K562 (cell line): Measurements from ENCODE around the gene DCXR. TPM values are rescaled to one million over a fixed set of nuclear protein-coding genes. Genes with fewer than 3 reads are reported as not detected.

ENCODE experiments used
- ATAC-seq: fragments of 200-7000 bp; cut with Tn5 transposase; 3 replicates; pipeline ENCODE4 v1.9.1; 2020; ENCODE audit warnings: moderate library complexity
- BruUV-seq: library from RNA; stranded (reverse); fragments of 400-500 nt; replicated peaks from 2 replicates; lab custom pipeline; 2021; lab: Mats Ljungman, UMichigan
- CTCF ChIA-PET: fragments of 300-600 bp; formaldehyde crosslinking; extraction: SDS; loops from one replicate; lab custom pipeline; 2021; ENCODE audit warnings: low intra/inter-chr PET ratio; lab: Yijun Ruan, JAX
- POLR2A ChIA-PET: fragments of 300-600, 350-650 bp; sonication (Branson Sonifier 250); formaldehyde crosslinking; extraction: SDS; loops from one replicate; lab custom pipeline; 2021; ENCODE audit warnings: antibody characterized with exemption, inconsistent platforms; lab: Yijun Ruan, JAX
- DNase-seq, 4 experiments: peaks; one replicate each; pipeline versions ENCODE4 v3.0.0 to v3.0.0-alpha.2; 2011 to 2018; ENCODE audit warnings: low spot score in 3 of 4, mixed read lengths in 3 of 4; ENCODE audit errors: extremely low read depth in 1 of 4
- FAIRE-seq: peaks from 2 replicates; lab custom pipeline; 2011; peaks lifted over from hg19 to GRCh38; lab: Jason Lieb, UNC
- H2AFZ ChIP-seq: 2 replicates; pipeline ENCODE4 v1.6.0; 2011; ENCODE audit warnings: low read depth, low read length, control low read depth, inconsistent platforms
- H3K27ac ChIP-seq: fragments of 200-600 bp; 3 replicates; pipeline ENCODE4 v1.8.0; 2011; ENCODE audit warnings: low read depth, mild to moderate bottlenecking, control low read depth, inconsistent platforms, low read length, moderate library complexity, mixed read lengths; ENCODE audit errors: extremely low read depth
- H3K27me3 ChIP-seq, 2 experiments: fragments of 300-600 bp in 1 of 2; 2 replicates in 1 of 2; 3 replicates in 1 of 2; pipeline versions ENCODE4 v1.6.0 to v1.8.0; 2011; ENCODE audit warnings: inconsistent platforms in 2 of 2, low read length in 2 of 2, mild to moderate bottlenecking in 1 of 2, mixed read lengths in 1 of 2, moderate library complexity in 1 of 2; ENCODE audit not compliant: control insufficient read depth in 2 of 2, insufficient read depth in 2 of 2
- H3K36me3 ChIP-seq: fragments of 300-600 bp; 3 replicates; pipeline ENCODE4 v1.8.0; 2011; ENCODE audit warnings: mild to moderate bottlenecking, low read length, inconsistent platforms; ENCODE audit not compliant: control insufficient read depth, insufficient read depth
- H3K4me1 ChIP-seq, 2 experiments: fragments of 200-600 bp in 1 of 2; replicated peaks in 1 of 2; 2 replicates in 1 of 2; 3 replicates in 1 of 2; pipeline versions ENCODE4 v1.5.1 to v1.8.0; 2011; ENCODE audit warnings: inconsistent platforms in 2 of 2, low read length in 2 of 2, mild to moderate bottlenecking in 1 of 2, mixed read lengths in 1 of 2, moderate library complexity in 1 of 2; ENCODE audit not compliant: control insufficient read depth in 2 of 2, insufficient read depth in 2 of 2
- H3K4me2 ChIP-seq: 2 replicates; pipeline ENCODE4 v1.6.1; 2011; ENCODE audit warnings: low read length, control low read depth, inconsistent platforms, mixed read lengths; ENCODE audit not compliant: insufficient read depth
- H3K4me3 ChIP-seq: fragments of 200-600 bp; sonication (generic), shearing (Covaris generic); 2 replicates; pipeline ENCODE4 v1.5.1; 2016; ENCODE audit warnings: control low read depth, inconsistent platforms
- H3K79me2 ChIP-seq: fragments of 200-600 bp; 3 replicates; pipeline ENCODE4 v1.8.0; 2011; ENCODE audit warnings: low read length, inconsistent platforms; ENCODE audit not compliant: control insufficient read depth, insufficient read depth
- H3K9ac ChIP-seq, 2 experiments: 2 replicates each; pipeline versions ENCODE4 v1.6.0 to v1.6.1; 2011; ENCODE audit warnings: low read depth in 2 of 2, low read length in 2 of 2, control low read depth in 1 of 2, inconsistent platforms in 1 of 2, mild to moderate bottlenecking in 1 of 2, mixed read lengths in 1 of 2; ENCODE audit not compliant: insufficient read depth in 1 of 2
- H3K9me1 ChIP-seq: one replicate; pipeline ENCODE4 v1.6.0; 2011; ENCODE audit warnings: inconsistent platforms, mild to moderate bottlenecking, low read length, moderate library complexity; ENCODE audit not compliant: control insufficient read depth, insufficient read depth
- H3K9me3 ChIP-seq: replicated peaks from 2 replicates; pipeline ENCODE4 v1.5.1; 2011; ENCODE audit warnings: low read depth, low read length, inconsistent platforms; ENCODE audit not compliant: control insufficient read depth, insufficient read depth
- H4K20me1 ChIP-seq: replicated peaks from 2 replicates; pipeline ENCODE4 v1.6.1; 2011; ENCODE audit warnings: low read length, inconsistent platforms, mixed read lengths; ENCODE audit not compliant: control insufficient read depth, insufficient read depth
- BRF1 ChIP-seq: IDR thresholded peaks from 3 replicates; pipeline ENCODE4 v1.6.1; 2011; ENCODE audit warnings: borderline replicate concordance, mild to moderate bottlenecking; ENCODE audit not compliant: insufficient read length; ENCODE audit errors: extremely low read depth
- CCNT2 ChIP-seq: IDR thresholded peaks from 2 replicates; pipeline ENCODE4 v1.6.1; 2011; ENCODE audit warnings: borderline replicate concordance, low read depth, mild to moderate bottlenecking, moderate library complexity, mixed read lengths, low read length; ENCODE audit not compliant: insufficient read length; ENCODE audit errors: extremely low read depth
- CREM ChIP-seq: IDR thresholded peaks from 2 replicates; pipeline ENCODE4 v1.6.1; 2014; ENCODE audit warnings: antibody characterized with exemption, low read depth
- KLF6 ChIP-seq: fragments of 250-450 bp; sonication (Bioruptor Pico); IDR thresholded peaks from 2 replicates; pipeline ENCODE4 v1.4.0; 2020; ENCODE audit warnings: mild to moderate bottlenecking, moderate library complexity, borderline replicate concordance
- MCM7 ChIP-seq, 2 experiments: fragments of 450-650 bp; IDR thresholded peaks; 2 replicates each; pipeline ENCODE4 v1.6.1; 2016 to 2018
- MEIS2 ChIP-seq: fragments of 450-650 bp; IDR thresholded peaks from 2 replicates; pipeline ENCODE4 v1.6.1; 2014; ENCODE audit warnings: mild to moderate bottlenecking; ENCODE audit not compliant: partially characterized antibody
- MIER1 ChIP-seq: fragments of 450-650 bp; IDR thresholded peaks from 2 replicates; pipeline ENCODE4 v1.6.1; 2016; ENCODE audit warnings: antibody characterized with exemption, mild to moderate bottlenecking, low read depth
- PML ChIP-seq: IDR thresholded peaks from 2 replicates; pipeline ENCODE4 v1.6.1; 2012; ENCODE audit warnings: low read length, inconsistent platforms
- RAD21 ChIP-seq, 2 experiments: fragments of 250-450 bp in 1 of 2; fragments of 450-650 bp in 1 of 2; sonication (Bioruptor Pico) in 1 of 2; formaldehyde crosslinking in 1 of 2; IDR thresholded peaks in 1 of 2; conservative IDR thresholded peaks in 1 of 2; 2 replicates each; pipeline versions ENCODE4 v1.4.0 to v1.8.0; 2020 to 2022; ENCODE audit warnings: mild to moderate bottlenecking in 2 of 2, moderate library complexity in 1 of 2
- RBBP5 ChIP-seq: fragments of 200-600 bp; sonication (generic); IDR thresholded peaks from 2 replicates; pipeline ENCODE4 v1.6.1; 2012; ENCODE audit warnings: borderline replicate concordance, mild to moderate bottlenecking, low read length, control low read depth, inconsistent platforms; ENCODE audit not compliant: insufficient read depth, poor library complexity, severe bottlenecking
- RFX5 ChIP-seq: IDR thresholded peaks from 2 replicates; pipeline ENCODE4 v1.6.1; 2011; ENCODE audit warnings: low read depth, mild to moderate bottlenecking, improper control_type of control experiment, low read length
- ZNF253 ChIP-seq: fragments of 250-450 bp; sonication (Bioruptor Pico); conservative IDR thresholded peaks from 2 replicates; pipeline ENCODE4 v1.6.1; 2021; ENCODE audit warnings: mild to moderate bottlenecking
- WGBS: fragments of 100-300 bp; shearing (Covaris generic); methylation state at CpG from one replicate; pipeline ENCODE4 v1.1.6; 2016; ENCODE audit warnings: low coverage, mixed read lengths; ENCODE audit not compliant: insufficient coverage; ENCODE audit errors: missing lambda C conversion rate; 5-methylcytosine and 5-hydroxymethylcytosine counted together
- in situ Hi-C: fragments of 300-500 bp; cut with MboI; formaldehyde crosslinking; loops from 4 replicates; pipeline ENCODE4 v1.15.0; 2018; ENCODE audit warnings: inconsistent platforms, mixed read lengths
- intact Hi-C: fragments of 100-400 bp; cut with micrococcal nuclease; formaldehyde crosslinking; loops from 2 replicates; pipeline ENCODE4 v1.14.2; 2022
- polyA plus RNA-seq, 8 experiments: library from polyadenylated mRNA; depleted of rRNA in 4 of 8; stranded (reverse) in 5 of 8; unstranded in 3 of 8; fragments of >200 nt; fragmentation: Nextera tagmentation in 2 of 8; fragmentation: Illumina TruSeq in 1 of 8; extraction: Ambion mirVana in 2 of 8; extraction: Trizol in 1 of 8; gene quantifications; 2 replicates each; pipeline versions ENCODE4 v1.2.1 to v1.2.3, GENCODE V29; 2011 to 2014; ENCODE audit warnings: inconsistent platforms in 1 of 8, missing spikeins in 1 of 8
- total RNA-seq, 7 experiments: library from RNA; depleted of rRNA in 6 of 7; stranded (reverse); fragments of >200 nt in 6 of 7; fragmentation: Illumina TruSeq in 2 of 7; extraction: Trizol in 2 of 7; gene quantifications; 2 replicates each; pipeline versions ENCODE4 v1.2.1 to v1.2.3, GENCODE V29; 2011 to 2021; ENCODE audit warnings: low replicate concordance in 1 of 7
- TF ChIP-seq, protein P1 (sequence below): sonication (generic); formaldehyde crosslinking; IDR thresholded peaks from 2 replicates; pipeline ENCODE4 v1.8.0; 2022; ENCODE audit warnings: mild to moderate bottlenecking, missing genetic modification reagents
- TF ChIP-seq, protein P2 (sequence below), 2 experiments: fragments of 450-650 bp in 1 of 2; sonication (generic) in 1 of 2; formaldehyde crosslinking in 1 of 2; IDR thresholded peaks in 1 of 2; conservative IDR thresholded peaks in 1 of 2; 2 replicates each; pipeline versions ENCODE4 v1.6.1 to v1.8.1; 2016 to 2023; ENCODE audit warnings: mild to moderate bottlenecking in 2 of 2, moderate library complexity in 2 of 2, inconsistent platforms in 1 of 2, missing genetic modification reagents in 1 of 2
- TF ChIP-seq, protein P3 (sequence below): sonication (generic); formaldehyde crosslinking; IDR thresholded peaks from 2 replicates; pipeline ENCODE4 v1.8.0; 2022; ENCODE audit warnings: mild to moderate bottlenecking, low read depth, missing genetic modification reagents

Gene DCXR
- total and polyA plus RNA-seq, 9 of the 15 experiments (the other 6 are each of a cell fraction or from before 2014, with no cell fraction given): 21.3 to 274 (median 156) TPM

DNA sequence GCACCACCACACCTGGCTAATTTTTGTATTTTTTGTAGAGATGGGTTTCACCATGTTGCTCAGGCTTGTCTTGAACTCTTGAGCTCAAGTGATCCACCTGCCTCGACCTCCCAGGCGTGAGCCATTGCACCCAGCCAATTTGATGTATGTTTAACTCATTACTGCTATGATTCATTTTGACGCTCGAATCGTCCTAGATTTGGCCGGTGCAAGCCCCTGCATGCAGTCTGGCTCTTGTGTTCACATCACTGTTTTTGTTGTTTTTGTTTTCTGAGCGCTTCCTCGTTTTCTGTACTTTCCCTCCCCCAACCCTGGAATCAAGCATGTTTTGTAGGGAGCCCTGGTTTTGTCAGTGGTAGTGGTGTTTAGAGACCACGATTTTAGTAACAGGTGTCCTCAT, 35.9 kb upstream of the DCXR start:
- Histone ChIP-seq H3K9me1 (peaks cover 3% of the 10 kb centered on the region), H3K9me3 (no peaks in the 10 kb centered on the region), H3K4me3 (no peak overlapping the region), H3K27ac (no peak overlapping the region), H3K27me3 (no peaks in the 10 kb centered on the region), H3K36me3 (peaks cover 10% of the 10 kb centered on the region; the same call in 1 of the 3 replicates), H3K4me1 (peaks cover 0 to 22% of the 10 kb centered on the region in 2 experiments; a peak in 2 of 5 replicates), H3K79me2 (no peaks in the 10 kb centered on the region)
- 37% methylated on average over 9 of the region's 9 CpGs for WGBS
- POLR2A ChIA-PET: interaction anchor here (1.1 kb wide), 1 partner anchor 13 kb away, joined by 3 read pairs; no protein-coding TSS in a partner anchor
- intact Hi-C loops (no loop called here), in situ Hi-C loops (no loop called here)
- no peak for DNase-seq
- TF ChIP-seq MIER1 (no peak), PML (no peak), RAD21 (CRISPR knock-in tag; conservative IDR thresholded peaks at IDR 0.05 in 1 of 2, IDR thresholded peaks at IDR 0.05 in 1 of 2) (no peak), KLF6 (CRISPR knock-in tag) (no peak), CCNT2 (no peak), ZNF253 (CRISPR knock-in tag) (no peak), CREM (no peak), MEIS2 (no peak), MCM7 (IDR thresholded peaks at IDR 0.05) (no peak), BRF1 (no peak), RBBP5 (no peak), RFX5 (no peak)
- TF ChIP-seq, protein P1, sequence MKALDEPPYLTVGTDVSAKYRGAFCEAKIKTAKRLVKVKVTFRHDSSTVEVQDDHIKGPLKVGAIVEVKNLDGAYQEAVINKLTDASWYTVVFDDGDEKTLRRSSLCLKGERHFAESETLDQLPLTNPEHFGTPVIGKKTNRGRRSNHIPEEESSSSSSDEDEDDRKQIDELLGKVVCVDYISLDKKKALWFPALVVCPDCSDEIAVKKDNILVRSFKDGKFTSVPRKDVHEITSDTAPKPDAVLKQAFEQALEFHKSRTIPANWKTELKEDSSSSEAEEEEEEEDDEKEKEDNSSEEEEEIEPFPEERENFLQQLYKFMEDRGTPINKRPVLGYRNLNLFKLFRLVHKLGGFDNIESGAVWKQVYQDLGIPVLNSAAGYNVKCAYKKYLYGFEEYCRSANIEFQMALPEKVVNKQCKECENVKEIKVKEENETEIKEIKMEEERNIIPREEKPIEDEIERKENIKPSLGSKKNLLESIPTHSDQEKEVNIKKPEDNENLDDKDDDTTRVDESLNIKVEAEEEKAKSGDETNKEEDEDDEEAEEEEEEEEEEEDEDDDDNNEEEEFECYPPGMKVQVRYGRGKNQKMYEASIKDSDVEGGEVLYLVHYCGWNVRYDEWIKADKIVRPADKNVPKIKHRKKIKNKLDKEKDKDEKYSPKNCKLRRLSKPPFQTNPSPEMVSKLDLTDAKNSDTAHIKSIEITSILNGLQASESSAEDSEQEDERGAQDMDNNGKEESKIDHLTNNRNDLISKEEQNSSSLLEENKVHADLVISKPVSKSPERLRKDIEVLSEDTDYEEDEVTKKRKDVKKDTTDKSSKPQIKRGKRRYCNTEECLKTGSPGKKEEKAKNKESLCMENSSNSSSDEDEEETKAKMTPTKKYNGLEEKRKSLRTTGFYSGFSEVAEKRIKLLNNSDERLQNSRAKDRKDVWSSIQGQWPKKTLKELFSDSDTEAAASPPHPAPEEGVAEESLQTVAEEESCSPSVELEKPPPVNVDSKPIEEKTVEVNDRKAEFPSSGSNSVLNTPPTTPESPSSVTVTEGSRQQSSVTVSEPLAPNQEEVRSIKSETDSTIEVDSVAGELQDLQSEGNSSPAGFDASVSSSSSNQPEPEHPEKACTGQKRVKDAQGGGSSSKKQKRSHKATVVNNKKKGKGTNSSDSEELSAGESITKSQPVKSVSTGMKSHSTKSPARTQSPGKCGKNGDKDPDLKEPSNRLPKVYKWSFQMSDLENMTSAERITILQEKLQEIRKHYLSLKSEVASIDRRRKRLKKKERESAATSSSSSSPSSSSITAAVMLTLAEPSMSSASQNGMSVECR (CRISPR knock-in tag): no peak
- TF ChIP-seq, protein P2, sequence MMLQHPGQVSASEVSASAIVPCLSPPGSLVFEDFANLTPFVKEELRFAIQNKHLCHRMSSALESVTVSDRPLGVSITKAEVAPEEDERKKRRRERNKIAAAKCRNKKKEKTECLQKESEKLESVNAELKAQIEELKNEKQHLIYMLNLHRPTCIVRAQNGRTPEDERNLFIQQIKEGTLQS (IDR thresholded peaks at IDR 0.05): no peak
- TF ChIP-seq, protein P2 (CRISPR knock-in tag; conservative IDR thresholded peaks at IDR 0.05): no peak
- TF ChIP-seq, protein P3, sequence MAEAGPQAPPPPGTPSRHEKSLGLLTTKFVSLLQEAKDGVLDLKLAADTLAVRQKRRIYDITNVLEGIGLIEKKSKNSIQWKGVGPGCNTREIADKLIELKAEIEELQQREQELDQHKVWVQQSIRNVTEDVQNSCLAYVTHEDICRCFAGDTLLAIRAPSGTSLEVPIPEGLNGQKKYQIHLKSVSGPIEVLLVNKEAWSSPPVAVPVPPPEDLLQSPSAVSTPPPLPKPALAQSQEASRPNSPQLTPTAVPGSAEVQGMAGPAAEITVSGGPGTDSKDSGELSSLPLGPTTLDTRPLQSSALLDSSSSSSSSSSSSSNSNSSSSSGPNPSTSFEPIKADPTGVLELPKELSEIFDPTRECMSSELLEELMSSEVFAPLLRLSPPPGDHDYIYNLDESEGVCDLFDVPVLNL (CRISPR knock-in tag): no peak
- TF ChIP-seq, all 486 proteins: peak for 0
- no peak for FAIRE-seq
- ATAC-seq: no peak
- CTCF ChIA-PET: no interaction called here
- Histone ChIP-seq H3K9ac (no peak overlapping the region), H4K20me1 (peaks cover 15% of the 10 kb centered on the region), H2AFZ (no peak overlapping the region), H3K4me2 (no peak overlapping the region)
- BruUV-seq: no TSS peak
